Caco-2 (cell line): Measurements from ENCODE around the gene HIP1R. TPM values are rescaled to one million over a fixed set of nuclear protein-coding genes. Genes with fewer than 3 reads are reported as not detected.

ENCODE experiments used
- BruUV-seq: library from RNA; stranded (reverse); fragments of 400-500 nt; replicated peaks from 2 replicates; lab custom pipeline; 2021; lab: Mats Ljungman, UMichigan
- CTCF ChIA-PET: fragments of 300-600 bp; sonication (Branson Sonifier 250); formaldehyde crosslinking; loops from one replicate; lab custom pipeline; 2022; ENCODE audit warnings: antibody characterized with exemption; lab: Charles Lee
- POLR2A ChIA-PET: fragments of 300-600 bp; sonication (Branson Sonifier 250); formaldehyde crosslinking; loops from one replicate; lab custom pipeline; 2022; ENCODE audit warnings: antibody characterized with exemption; lab: Charles Lee
- DNase-seq, 2 experiments: peaks; one replicate each; pipeline versions ENCODE4 v3.0.0 to v3.0.0-alpha.2; 2020 to 2022
- H3K27me3 ChIP-seq: replicated peaks from 2 replicates; pipeline ENCODE4 v1.6.0; 2011; ENCODE audit warnings: low read length; ENCODE audit not compliant: control insufficient read depth, insufficient read depth
- H3K36me3 ChIP-seq: 2 replicates; pipeline ENCODE4 v1.5.1; 2011; ENCODE audit warnings: low read length; ENCODE audit not compliant: control insufficient read depth, insufficient read depth
- H3K4me1 ChIP-seq: fragments of 250-450 bp; sonication (Bioruptor Pico); 2 replicates; pipeline ENCODE4 v1.5.1; 2020; ENCODE audit warnings: mild to moderate bottlenecking
- H3K4me3 ChIP-seq: 2 replicates; pipeline ENCODE4 v1.5.1; 2011; ENCODE audit warnings: low read depth, mild to moderate bottlenecking, control low read depth, low read length
- H3K9me3 ChIP-seq: fragments of 250-450 bp; sonication (Bioruptor Pico); 2 replicates; pipeline ENCODE4 v1.5.1; 2020; ENCODE audit warnings: mild to moderate bottlenecking, moderate library complexity
- H3K27ac Mint-ChIP-seq: one replicate; pipeline ENCODE4 v1.8.0; 2022; ENCODE audit warnings: mixed read lengths; ENCODE audit not compliant: unreplicated experiment
- H3K27me3 Mint-ChIP-seq: one replicate; pipeline ENCODE4 v1.8.0; 2022; ENCODE audit warnings: mixed read lengths; ENCODE audit not compliant: insufficient read depth, unreplicated experiment
- H3K36me3 Mint-ChIP-seq: one replicate; pipeline ENCODE4 v1.8.0; 2022; ENCODE audit warnings: mild to moderate bottlenecking, mixed read lengths; ENCODE audit not compliant: insufficient read depth, unreplicated experiment
- H3K4me1 Mint-ChIP-seq: one replicate; pipeline ENCODE4 v1.8.0; 2022; ENCODE audit warnings: low read depth, mixed read lengths; ENCODE audit not compliant: unreplicated experiment
- H3K4me3 Mint-ChIP-seq: one replicate; pipeline ENCODE4 v1.8.0; 2022; ENCODE audit warnings: mild to moderate bottlenecking, moderate library complexity, mixed read lengths; ENCODE audit not compliant: unreplicated experiment
- H3K9me3 Mint-ChIP-seq: one replicate; pipeline ENCODE4 v1.8.0; 2022; ENCODE audit warnings: mixed read lengths; ENCODE audit not compliant: unreplicated experiment
- intact Hi-C: fragments of 100-400 bp; cut with micrococcal nuclease; formaldehyde crosslinking; loops from one replicate; pipeline ENCODE4 v1.10.0; 2022; ENCODE audit not compliant: unreplicated experiment
- total RNA-seq: library from RNA; stranded (reverse); gene quantifications from 2 replicates; pipeline ENCODE4 v1.2.3, GENCODE V29; 2022
- TF ChIP-seq, protein P1 (sequence below), 2 experiments: fragments of 200-600 bp in 1 of 2; IDR thresholded peaks; 1 replicate in 1 of 2; 2 replicates in 1 of 2; pipeline versions ENCODE4 v1.5.1 to v1.8.0; 2011 to 2022; ENCODE audit warnings: antibody characterized with exemption in 1 of 2, control low read depth in 1 of 2, inconsistent platforms in 1 of 2, low read depth in 1 of 2, low read length in 1 of 2, mild to moderate bottlenecking in 1 of 2, moderate library complexity in 1 of 2; ENCODE audit not compliant: insufficient read depth in 1 of 2, severe bottlenecking in 1 of 2, unreplicated experiment in 1 of 2

Gene HIP1R
- total RNA-seq, 1 experiment from 2014 or later: 13.8 TPM

DNA sequence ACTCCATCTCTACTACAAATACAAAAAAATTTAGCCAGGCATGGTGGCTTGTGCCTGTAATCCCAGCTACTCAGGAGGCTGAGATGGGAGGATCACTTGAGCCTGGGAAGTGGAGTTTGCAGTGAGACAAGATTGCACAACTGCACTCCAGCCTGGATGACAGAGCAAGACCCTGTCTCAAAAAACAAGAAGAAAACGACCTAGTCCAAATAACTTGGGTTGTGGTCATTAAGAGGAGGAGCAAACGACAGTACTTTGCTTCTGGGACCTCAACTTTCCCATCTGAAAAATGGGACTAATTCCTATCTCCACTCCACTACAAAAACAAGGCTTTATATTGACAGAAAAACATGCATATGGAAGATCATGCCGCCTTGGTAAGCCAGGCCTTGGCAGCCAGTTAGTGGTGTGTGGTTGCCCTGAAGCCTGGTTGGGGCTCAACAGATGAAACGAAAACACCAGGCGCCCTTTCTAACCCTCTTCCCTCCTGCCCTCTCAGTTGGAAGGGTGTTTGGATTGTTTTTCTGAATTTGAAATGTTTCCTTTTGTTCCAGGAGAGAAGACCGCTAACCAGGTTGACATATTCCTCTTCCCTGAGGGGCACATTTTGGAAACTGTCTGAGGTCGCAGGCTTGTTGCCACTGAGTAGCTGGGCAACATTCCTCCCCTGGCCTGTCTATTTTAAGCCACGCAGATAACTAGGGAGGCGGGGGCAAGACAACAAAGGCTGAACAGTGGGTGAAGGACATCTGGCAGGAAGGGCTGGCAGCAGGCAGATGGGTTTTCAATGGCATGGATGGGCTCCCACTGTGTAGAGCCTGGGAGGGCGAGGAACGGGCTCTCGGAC is 74.4 kb downstream of the HIP1R start:
- Mint-ChIP-seq H3K36me3 (no peaks in the 10 kb centered on the region), H3K27ac (no peak overlapping the region), H3K27me3 (no peaks in the 10 kb centered on the region), H3K4me3 (no peak overlapping the region), H3K9me3 (no peaks in the 10 kb centered on the region), H3K4me1 (peaks cover 6% of the 10 kb centered on the region)
- H3K27me3 ChIP-seq: no peaks in the 10 kb centered on the region
- no TSS peak for BruUV-seq
- intact Hi-C loops: no loop called here
- no peak overlapping the region for H3K4me3 ChIP-seq
- no peaks in the 10 kb centered on the region for H3K36me3 ChIP-seq
- ChIA-PET CTCF (no interaction called here), POLR2A (no interaction called here)
- TF ChIP-seq, protein P1, sequence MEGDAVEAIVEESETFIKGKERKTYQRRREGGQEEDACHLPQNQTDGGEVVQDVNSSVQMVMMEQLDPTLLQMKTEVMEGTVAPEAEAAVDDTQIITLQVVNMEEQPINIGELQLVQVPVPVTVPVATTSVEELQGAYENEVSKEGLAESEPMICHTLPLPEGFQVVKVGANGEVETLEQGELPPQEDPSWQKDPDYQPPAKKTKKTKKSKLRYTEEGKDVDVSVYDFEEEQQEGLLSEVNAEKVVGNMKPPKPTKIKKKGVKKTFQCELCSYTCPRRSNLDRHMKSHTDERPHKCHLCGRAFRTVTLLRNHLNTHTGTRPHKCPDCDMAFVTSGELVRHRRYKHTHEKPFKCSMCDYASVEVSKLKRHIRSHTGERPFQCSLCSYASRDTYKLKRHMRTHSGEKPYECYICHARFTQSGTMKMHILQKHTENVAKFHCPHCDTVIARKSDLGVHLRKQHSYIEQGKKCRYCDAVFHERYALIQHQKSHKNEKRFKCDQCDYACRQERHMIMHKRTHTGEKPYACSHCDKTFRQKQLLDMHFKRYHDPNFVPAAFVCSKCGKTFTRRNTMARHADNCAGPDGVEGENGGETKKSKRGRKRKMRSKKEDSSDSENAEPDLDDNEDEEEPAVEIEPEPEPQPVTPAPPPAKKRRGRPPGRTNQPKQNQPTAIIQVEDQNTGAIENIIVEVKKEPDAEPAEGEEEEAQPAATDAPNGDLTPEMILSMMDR (IDR thresholded peaks at IDR 0.05; ENCODE audit: insufficient read depth in 1 of 2, low read depth in 1 of 2, low read length in 1 of 2, severe bottlenecking in 1 of 2, unreplicated experiment in 1 of 2): no peak
- H3K9me3 ChIP-seq: no peaks in the 10 kb centered on the region
- peak in 1 of 2 experiments; percentile 48 for DNase-seq
- H3K4me1 ChIP-seq: no peaks in the 10 kb centered on the region

Other genes starting within 250 kb of the HIP1R start
- gene HCAR2, start 132.1 kb upstream of the HIP1R start, total RNA-seq: 0.16 and 0.18 TPM in 2 replicates
- 0.28 and 0.32 TPM in 2 replicates for gene HCAR3, start 118.6 kb upstream of the HIP1R start, total RNA-seq
- 3.7 and 5.2 TPM in 2 replicates for gene HCAR1, start 104.6 kb upstream of the HIP1R start, total RNA-seq
- 83.2 and 83.8 TPM in 2 replicates for gene DENR, start 82.6 kb upstream of the HIP1R start, total RNA-seq
- gene CCDC62, start 60.9 kb upstream of the HIP1R start, total RNA-seq: 0.30 and 1.1 TPM in 2 replicates
- 24.0 and 25.4 TPM in 2 replicates for gene VPS37B, start 60.7 kb downstream of the HIP1R start, total RNA-seq
- gene ABCB9, start 131.0 kb downstream of the HIP1R start, total RNA-seq: 6.7 and 8.1 TPM in 2 replicates
- gene OGFOD2, start 139.8 kb downstream of the HIP1R start, total RNA-seq: 21.6 and 22.7 TPM in 2 replicates
- 99.6 and 103 TPM in 2 replicates for gene ARL6IP4, start 145.2 kb downstream of the HIP1R start, total RNA-seq